AG09319 (cell line): Measurements from ENCODE around the gene XDH.
A peak's percentile ranks its signal among the peaks of the same experiment; 100 is the strongest.

Source experiments
- DNase-seq: peaks from one replicate; pipeline ENCODE4 v3.0.0-alpha.2; 2010; ENCODE audit warnings: low read depth; ENCODE audit errors: extremely low read depth
- TF ChIP-seq, protein P1 (sequence below): IDR thresholded peaks from 2 replicates; pipeline ENCODE4 v1.5.1; 2011; ENCODE audit warnings: low read depth, mild to moderate bottlenecking, inconsistent platforms, low read length, moderate library complexity

Gene XDH

DNA sequence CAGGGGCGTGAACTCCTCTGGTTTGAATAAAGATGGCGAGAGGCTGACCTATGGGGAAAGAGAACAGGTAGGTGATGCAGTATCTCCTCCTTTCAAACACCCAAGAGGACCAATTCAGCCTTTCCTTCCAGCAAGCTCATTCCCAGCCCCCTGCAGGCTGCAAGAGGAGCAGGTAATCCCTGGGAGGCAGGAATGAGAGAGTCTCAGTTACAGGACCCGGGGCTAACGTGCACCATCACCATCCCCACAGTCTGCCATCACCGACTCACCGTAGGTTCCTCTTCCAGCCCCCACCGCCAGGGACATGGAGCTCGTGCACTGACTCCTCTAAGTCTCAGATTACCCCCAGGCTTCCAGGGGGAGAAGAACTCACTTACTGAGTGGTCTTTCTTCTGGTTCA, 26.7 kb downstream of the XDH start:
- TF ChIP-seq, protein P1, sequence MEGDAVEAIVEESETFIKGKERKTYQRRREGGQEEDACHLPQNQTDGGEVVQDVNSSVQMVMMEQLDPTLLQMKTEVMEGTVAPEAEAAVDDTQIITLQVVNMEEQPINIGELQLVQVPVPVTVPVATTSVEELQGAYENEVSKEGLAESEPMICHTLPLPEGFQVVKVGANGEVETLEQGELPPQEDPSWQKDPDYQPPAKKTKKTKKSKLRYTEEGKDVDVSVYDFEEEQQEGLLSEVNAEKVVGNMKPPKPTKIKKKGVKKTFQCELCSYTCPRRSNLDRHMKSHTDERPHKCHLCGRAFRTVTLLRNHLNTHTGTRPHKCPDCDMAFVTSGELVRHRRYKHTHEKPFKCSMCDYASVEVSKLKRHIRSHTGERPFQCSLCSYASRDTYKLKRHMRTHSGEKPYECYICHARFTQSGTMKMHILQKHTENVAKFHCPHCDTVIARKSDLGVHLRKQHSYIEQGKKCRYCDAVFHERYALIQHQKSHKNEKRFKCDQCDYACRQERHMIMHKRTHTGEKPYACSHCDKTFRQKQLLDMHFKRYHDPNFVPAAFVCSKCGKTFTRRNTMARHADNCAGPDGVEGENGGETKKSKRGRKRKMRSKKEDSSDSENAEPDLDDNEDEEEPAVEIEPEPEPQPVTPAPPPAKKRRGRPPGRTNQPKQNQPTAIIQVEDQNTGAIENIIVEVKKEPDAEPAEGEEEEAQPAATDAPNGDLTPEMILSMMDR = no peak

GRCh38 chr2:31386648-31387047, 27.9 kb downstream of the XDH start:
- no peak for DNase-seq
- TF ChIP-seq, protein P1 = no peak

More for the DNA sequence above, 26.7 kb downstream of the XDH start:
- DNase-seq = no peak

GRCh38 chr2:31386172-31386571, 28.4 kb downstream of the XDH start:
- TF ChIP-seq, protein P1 = no peak
- no peak for DNase-seq

- TF ChIP-seq, protein P1 = no peak
- DNase-seq = peak; percentile 82
These were observed 29.7 kb downstream of the XDH start for GRCh38 chr2:31384771-31385276.

- TF ChIP-seq, protein P1 = no peak
- DNase-seq = peak; percentile 71
These were observed 30.2 kb downstream of the XDH start for GRCh38 chr2:31384351-31384750.

- DNase-seq = no peak
- TF ChIP-seq, protein P1 = no peak
These were observed 30.9 kb downstream of the XDH start for GRCh38 chr2:31383471-31384153.

DNA sequence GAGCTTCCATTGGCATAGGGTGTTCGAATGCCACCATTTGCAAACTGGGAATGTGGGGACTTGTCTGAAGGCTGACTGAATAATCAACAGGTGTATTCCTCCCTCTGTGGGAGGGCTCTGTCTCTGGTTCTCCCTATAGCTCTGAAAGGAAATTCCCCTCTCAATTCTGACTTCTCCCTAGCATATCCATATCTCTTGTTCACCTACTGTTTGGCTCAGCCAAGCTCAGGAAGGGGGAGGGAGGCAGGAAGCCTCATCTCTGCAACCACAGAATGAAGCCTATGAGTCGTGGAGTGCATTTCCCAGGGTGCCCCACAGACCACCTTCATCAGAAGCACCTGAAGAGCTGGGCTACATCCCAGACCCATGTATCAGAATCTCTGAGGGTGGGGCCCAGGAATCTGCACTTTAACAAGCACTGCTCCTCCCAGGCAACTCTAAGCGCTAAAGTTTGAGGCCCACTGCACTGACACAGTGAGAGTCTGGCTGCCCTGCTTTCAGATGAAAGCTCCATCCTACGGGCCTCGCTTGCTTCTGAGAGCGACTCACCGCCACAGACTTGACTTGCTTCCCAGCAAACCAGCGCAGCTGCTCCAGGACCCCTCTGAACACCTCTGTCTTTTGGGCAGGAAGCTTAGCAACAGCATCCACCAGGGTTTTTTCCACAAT, 32.0 kb downstream of the XDH start:
- no peak for DNase-seq
- TF ChIP-seq, protein P1 = no peak
